Immature natural killer cell (primary cell): Measurements from ENCODE around the gene VSIG1. TPM values are rescaled to one million over a fixed set of nuclear protein-coding genes. Genes with fewer than 3 reads are reported as not detected.
A peak's percentile ranks its signal among the peaks of the same experiment; 100 is the strongest.

Experiments
- DNase-seq, 3 donors: peaks; one replicate each; pipeline ENCODE4 v3.0.0; 2022; ENCODE audit warnings: mixed read lengths in 1 of 3
- H3K27ac Mint-ChIP-seq, 6 donors: one replicate each; pipeline ENCODE4 v1.8.0; 2020; ENCODE audit warnings: mixed read lengths in 6 of 6, mild to moderate bottlenecking in 5 of 6, inconsistent platforms in 4 of 6, moderate library complexity in 3 of 6
- H3K27me3 Mint-ChIP-seq, 3 donors: one replicate each; pipeline ENCODE4 v1.8.0; 2020 to 2021; ENCODE audit warnings: low read depth in 3 of 3, mild to moderate bottlenecking in 3 of 3, mixed read lengths in 3 of 3, moderate library complexity in 3 of 3, inconsistent platforms in 1 of 3
- H3K36me3 Mint-ChIP-seq, 3 donors: one replicate each; pipeline ENCODE4 v1.8.0; 2020; ENCODE audit warnings: mixed read lengths in 3 of 3, inconsistent platforms in 2 of 3, mild to moderate bottlenecking in 2 of 3
- H3K4me1 Mint-ChIP-seq, 2 donors: one replicate each; pipeline ENCODE4 v1.8.0; 2020; ENCODE audit warnings: inconsistent platforms in 2 of 2, mild to moderate bottlenecking in 2 of 2, mixed read lengths in 2 of 2, moderate library complexity in 1 of 2
- H3K4me3 Mint-ChIP-seq, 5 donors: one replicate each; pipeline ENCODE4 v1.8.0; 2020; ENCODE audit warnings: mild to moderate bottlenecking in 5 of 5, mixed read lengths in 5 of 5, inconsistent platforms in 3 of 5, moderate library complexity in 3 of 5
- H3K9me3 Mint-ChIP-seq, 6 donors: one replicate each; pipeline ENCODE4 v1.8.0; 2020; ENCODE audit warnings: mild to moderate bottlenecking in 6 of 6, mixed read lengths in 6 of 6, inconsistent platforms in 4 of 6, moderate library complexity in 3 of 6
- polyA plus RNA-seq, 3 donors: library from polyadenylated mRNA; unstranded; fragments of 300-500 nt; fragmentation: Illumina TruSeq; gene quantifications; one replicate each; pipeline ENCODE4 v1.2.3, GENCODE V29; 2021

VSIG1 gene
- under 1 TPM in 1 of 3 donors, not detected in 2; 0.15 TPM for polyA plus RNA-seq

- no peak for DNase-seq
- Mint-ChIP-seq H3K9me3 (no peaks in the 10 kb centered on the region), H3K4me1 (no peaks in the 10 kb centered on the region), H3K27me3 (peaks cover 0 to 5% (median 2%) of the 10 kb centered on the region in 3 donors), H3K4me3 (no peak within 1 kb of the TSS), H3K36me3 (no peaks in the 10 kb centered on the region), H3K27ac (no peak within 1 kb of the TSS)
These were observed at the start of gene VSIG1 for GRCh38 chrX:108044554-108045256. VSIG1 (plus strand) TSS chrX:108045065; CDS start chrX:108045131, 66 bp downstream.

- H3K27me3 Mint-ChIP-seq: peaks cover 0 to 19% (median 5%) of the 10 kb centered on the region in 3 donors
- DNase-seq: no peak
- H3K27ac Mint-ChIP-seq: no peak overlapping the region
- no peaks in the 10 kb centered on the region for H3K4me1 Mint-ChIP-seq
- H3K36me3 Mint-ChIP-seq: no peaks in the 10 kb centered on the region
- H3K4me3 Mint-ChIP-seq: no peak overlapping the region
- peaks cover 0 to 3% (median under 1%) of the 10 kb centered on the region in 6 donors for H3K9me3 Mint-ChIP-seq
These were observed 48.7 kb upstream of the VSIG1 start for GRCh38 chrX:107996124-107996523.

- no peaks in the 10 kb centered on the region for H3K36me3 Mint-ChIP-seq
- H3K9me3 Mint-ChIP-seq: peaks cover 0 to 3% (median under 1%) of the 10 kb centered on the region in 6 donors
- no peak for DNase-seq
- H3K4me1 Mint-ChIP-seq: no peaks in the 10 kb centered on the region
- no peak overlapping the region for H3K27ac Mint-ChIP-seq
- H3K4me3 Mint-ChIP-seq: no peak overlapping the region
- peaks cover 2 to 9% (median 8%) of the 10 kb centered on the region in 3 donors for H3K27me3 Mint-ChIP-seq
These were observed 44.1 kb upstream of the VSIG1 start for GRCh38 chrX:108000751-108001150.

- Mint-ChIP-seq H3K4me3 (no peak overlapping the region), H3K27me3 (peaks cover 2 to 9% (median 8%) of the 10 kb centered on the region in 3 donors), H3K9me3 (peaks cover 0 to 3% (median under 1%) of the 10 kb centered on the region in 6 donors), H3K4me1 (no peaks in the 10 kb centered on the region), H3K27ac (no peak overlapping the region), H3K36me3 (no peaks in the 10 kb centered on the region)
- DNase-seq: peak in 1 of 3 donors; percentile 1
These were observed 43.5 kb upstream of the VSIG1 start for GRCh38 chrX:108001218-108001814.

- Mint-ChIP-seq H3K9me3 (no peaks in the 10 kb centered on the region), H3K4me1 (peaks cover 6 to 10% of the 10 kb centered on the region in 2 donors), H3K4me3 (no peak overlapping the region), H3K36me3 (no peaks in the 10 kb centered on the region), H3K27ac (peak overlapping the region in 2 of 6 donors; percentile 18 to 43), H3K27me3 (peaks cover 2 to 13% (median 3%) of the 10 kb centered on the region in 3 donors)
- no peak for DNase-seq
These were observed 26.0 kb upstream of the VSIG1 start for GRCh38 chrX:108018656-108019381.

GRCh38 chrX:108019382-108019875 lies 25.4 kb upstream of the VSIG1 start:
- Mint-ChIP-seq H3K27ac (no peak overlapping the region), H3K27me3 (peaks cover 2 to 14% (median 3%) of the 10 kb centered on the region in 3 donors), H3K36me3 (no peaks in the 10 kb centered on the region)

GRCh38 chrX:108020631-108021030 lies 24.2 kb upstream of the VSIG1 start:
- no peak overlapping the region for H3K4me3 Mint-ChIP-seq
- peaks cover 6 to 10% of the 10 kb centered on the region in 2 donors for H3K4me1 Mint-ChIP-seq
- H3K27ac Mint-ChIP-seq: no peak overlapping the region
- no peaks in the 10 kb centered on the region for H3K9me3 Mint-ChIP-seq
- peaks cover 2 to 12% (median 4%) of the 10 kb centered on the region in 3 donors for H3K27me3 Mint-ChIP-seq
- no peaks in the 10 kb centered on the region for H3K36me3 Mint-ChIP-seq
- DNase-seq: no peak

More at GRCh38 chrX:108019382-108019875, 25.4 kb upstream of the VSIG1 start:
- H3K4me1 Mint-ChIP-seq: peaks cover 6 to 10% of the 10 kb centered on the region in 2 donors
- no peaks in the 10 kb centered on the region for H3K9me3 Mint-ChIP-seq
- no peak overlapping the region for H3K4me3 Mint-ChIP-seq
- DNase-seq: no peak

GRCh38 chrX:108022491-108023089 lies 22.3 kb upstream of the VSIG1 start:
- Mint-ChIP-seq H3K4me1 (peaks cover 6 to 10% of the 10 kb centered on the region in 2 donors), H3K4me3 (no peak overlapping the region), H3K36me3 (no peaks in the 10 kb centered on the region), H3K9me3 (no peaks in the 10 kb centered on the region), H3K27me3 (peaks cover 2 to 12% (median 4%) of the 10 kb centered on the region in 3 donors), H3K27ac (no peak overlapping the region)
- no peak for DNase-seq

GRCh38 chrX:108025376-108025775 lies 19.5 kb upstream of the VSIG1 start:
- Mint-ChIP-seq H3K9me3 (no peaks in the 10 kb centered on the region), H3K4me1 (no peaks in the 10 kb centered on the region), H3K27me3 (peaks cover 1 to 11% (median 2%) of the 10 kb centered on the region in 3 donors), H3K36me3 (no peaks in the 10 kb centered on the region), H3K27ac (no peak overlapping the region), H3K4me3 (no peak overlapping the region)
- DNase-seq: no peak

- no peaks in the 10 kb centered on the region for H3K9me3 Mint-ChIP-seq
- DNase-seq: no peak
- no peaks in the 10 kb centered on the region for H3K36me3 Mint-ChIP-seq
- H3K27ac Mint-ChIP-seq: no peak overlapping the region
- no peaks in the 10 kb centered on the region for H3K4me1 Mint-ChIP-seq
- peaks cover 1 to 9% (median 2%) of the 10 kb centered on the region in 3 donors for H3K27me3 Mint-ChIP-seq
- H3K4me3 Mint-ChIP-seq: no peak overlapping the region
These were observed 18.8 kb upstream of the VSIG1 start for GRCh38 chrX:108025954-108026600.

GRCh38 chrX:108028854-108029253 lies 16.0 kb upstream of the VSIG1 start:
- H3K27me3 Mint-ChIP-seq: peaks cover under 1 to 3% (median 1%) of the 10 kb centered on the region in 3 donors
- no peaks in the 10 kb centered on the region for H3K9me3 Mint-ChIP-seq
- H3K36me3 Mint-ChIP-seq: no peaks in the 10 kb centered on the region
- no peak overlapping the region for H3K4me3 Mint-ChIP-seq
- H3K4me1 Mint-ChIP-seq: no peaks in the 10 kb centered on the region
- H3K27ac Mint-ChIP-seq: no peak overlapping the region
- no peak for DNase-seq

- Mint-ChIP-seq H3K36me3 (no peaks in the 10 kb centered on the region), H3K4me3 (no peak overlapping the region), H3K27me3 (peaks cover 0 to 3% (median 0%) of the 10 kb centered on the region in 3 donors), H3K27ac (no peak overlapping the region), H3K9me3 (no peaks in the 10 kb centered on the region), H3K4me1 (no peaks in the 10 kb centered on the region)
- DNase-seq: no peak
These were observed 14.7 kb upstream of the VSIG1 start for GRCh38 chrX:108029928-108030711.
